GM12872 (cell line): ENCODE data around the gene LONRF2.

ENCODE experiments used
- CTCF ChIP-seq: IDR thresholded peaks from 3 replicates; pipeline ENCODE4 v1.5.1; 2011; ENCODE audit warnings: low read depth, mild to moderate bottlenecking, low read length, moderate library complexity; ENCODE audit not compliant: insufficient read depth

Gene LONRF2

GRCh38 chr2:100309973-100310719 lies 12.2 kb downstream of the LONRF2 start:
- no peak for TF ChIP-seq CTCF

- no peak for TF ChIP-seq CTCF
Measured at GRCh38 chr2:100309311-100309710, 13.0 kb downstream of the LONRF2 start.

GRCh38 chr2:100303744-100304143 lies 18.6 kb downstream of the LONRF2 start:
- TF ChIP-seq CTCF: no peak

GRCh38 chr2:100302585-100302892 lies 19.8 kb downstream of the LONRF2 start:
- TF ChIP-seq CTCF: no peak

- no peak for TF ChIP-seq CTCF
Measured at GRCh38 chr2:100301881-100302584, 20.3 kb downstream of the LONRF2 start.

GRCh38 chr2:100299548-100299947 lies 22.8 kb downstream of the LONRF2 start:
- no peak for TF ChIP-seq CTCF

- TF ChIP-seq CTCF: no peak
Measured at GRCh38 chr2:100297511-100297910, 24.8 kb downstream of the LONRF2 start.
